Upper lobe of right lung (tissue), 1 donor: ENCODE data around the gene LMX1A. TPM values are rescaled to one million over a fixed set of nuclear protein-coding genes. Genes with fewer than 3 reads are reported as not detected.

Source experiments
- ATAC-seq: fragments of 200-7000 bp; cut with Tn5 transposase; one replicate; pipeline ENCODE4 v1.9.1; 2020; ENCODE audit warnings: mild to moderate bottlenecking, moderate library complexity
- DNase-seq: peaks from one replicate; pipeline ENCODE4 v3.0.0-alpha.2; 2020
- H3K27ac ChIP-seq: fragments of 200-600 bp; one replicate; pipeline ENCODE4 v1.8.0; 2022
- H3K27me3 ChIP-seq: fragments of 200-600 bp; one replicate; pipeline ENCODE4 v1.8.0; 2022; ENCODE audit warnings: mild to moderate bottlenecking
- H3K36me3 ChIP-seq: fragments of 200-600 bp; one replicate; pipeline ENCODE4 v1.8.0; 2022
- H3K4me1 ChIP-seq: fragments of 200-600 bp; one replicate; pipeline ENCODE4 v1.8.0; 2022
- H3K4me3 ChIP-seq: fragments of 200-600 bp; one replicate; pipeline ENCODE4 v1.8.0; 2022; ENCODE audit warnings: mild to moderate bottlenecking
- H3K9me3 ChIP-seq: fragments of 200-600 bp; one replicate; pipeline ENCODE4 v1.8.0; 2022
- intact Hi-C: fragments of 100-400 bp; cut with DNase I; formaldehyde crosslinking; loops from one replicate; pipeline ENCODE4 v1.11.0; 2022
- total RNA-seq: library from RNA; stranded (reverse); fragmentation: NEBNext Ultra II Directional; extraction: Animal tissue kit (Norgen Biotek cat#: 25700); gene quantifications from one replicate; pipeline ENCODE4 v1.2.1, GENCODE V29; 2021
- TF ChIP-seq, protein P1 (sequence below): fragments of 200-600 bp; IDR thresholded peaks from one replicate; pipeline ENCODE4 v1.8.0; 2022; ENCODE audit warnings: antibody characterized with exemption
- donor health status: DM: no; HTN: yes; CAD: no; lungs with severe emphysema.

Gene LMX1A
- total RNA-seq, 1 donor from 2014 or later, result not detected

DNA sequence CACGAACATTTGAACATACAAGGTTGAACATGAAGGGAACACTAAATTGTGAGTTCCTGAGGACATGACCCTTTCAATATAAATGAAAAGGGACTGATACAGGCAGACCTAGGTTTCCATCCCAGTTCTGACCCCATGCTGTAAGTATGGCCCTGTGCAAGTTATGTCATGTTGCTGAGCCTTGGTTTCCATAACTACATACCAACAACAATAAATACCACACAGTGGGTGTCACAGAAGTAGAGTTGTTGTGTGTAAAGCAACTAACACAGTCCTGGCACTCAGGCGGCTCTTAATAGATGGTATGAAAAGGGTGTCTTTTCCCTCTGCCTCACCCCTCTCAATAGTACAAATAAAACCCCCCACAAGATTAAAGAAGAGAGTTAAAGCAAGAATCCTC lies 140.8 kb downstream of the LMX1A start:
- no peak for ATAC-seq
- H3K27ac ChIP-seq, result no peak overlapping the region
- H3K4me1 ChIP-seq, result no peaks in the 10 kb centered on the region
- H3K9me3 ChIP-seq, result no peaks in the 10 kb centered on the region
- no peaks in the 10 kb centered on the region for H3K27me3 ChIP-seq
- H3K36me3 ChIP-seq, result no peaks in the 10 kb centered on the region
- TF ChIP-seq, protein P1, sequence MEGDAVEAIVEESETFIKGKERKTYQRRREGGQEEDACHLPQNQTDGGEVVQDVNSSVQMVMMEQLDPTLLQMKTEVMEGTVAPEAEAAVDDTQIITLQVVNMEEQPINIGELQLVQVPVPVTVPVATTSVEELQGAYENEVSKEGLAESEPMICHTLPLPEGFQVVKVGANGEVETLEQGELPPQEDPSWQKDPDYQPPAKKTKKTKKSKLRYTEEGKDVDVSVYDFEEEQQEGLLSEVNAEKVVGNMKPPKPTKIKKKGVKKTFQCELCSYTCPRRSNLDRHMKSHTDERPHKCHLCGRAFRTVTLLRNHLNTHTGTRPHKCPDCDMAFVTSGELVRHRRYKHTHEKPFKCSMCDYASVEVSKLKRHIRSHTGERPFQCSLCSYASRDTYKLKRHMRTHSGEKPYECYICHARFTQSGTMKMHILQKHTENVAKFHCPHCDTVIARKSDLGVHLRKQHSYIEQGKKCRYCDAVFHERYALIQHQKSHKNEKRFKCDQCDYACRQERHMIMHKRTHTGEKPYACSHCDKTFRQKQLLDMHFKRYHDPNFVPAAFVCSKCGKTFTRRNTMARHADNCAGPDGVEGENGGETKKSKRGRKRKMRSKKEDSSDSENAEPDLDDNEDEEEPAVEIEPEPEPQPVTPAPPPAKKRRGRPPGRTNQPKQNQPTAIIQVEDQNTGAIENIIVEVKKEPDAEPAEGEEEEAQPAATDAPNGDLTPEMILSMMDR, result no peak
- no peak overlapping the region for H3K4me3 ChIP-seq
- intact Hi-C loops, result no loop called here
- no peak for DNase-seq

GRCh38 chr1:165212229-165212628 lies 144.3 kb downstream of the LMX1A start:
- DNase-seq (no peak), ATAC-seq (no peak)
- H3K9me3 ChIP-seq, result no peaks in the 10 kb centered on the region
- H3K4me3 ChIP-seq, result no peak overlapping the region
- no peaks in the 10 kb centered on the region for H3K4me1 ChIP-seq
- no peaks in the 10 kb centered on the region for H3K27me3 ChIP-seq
- TF ChIP-seq, protein P1, result no peak
- H3K36me3 ChIP-seq, result no peaks in the 10 kb centered on the region
- intact Hi-C loops, result no loop called here
- no peak overlapping the region for H3K27ac ChIP-seq

DNA sequence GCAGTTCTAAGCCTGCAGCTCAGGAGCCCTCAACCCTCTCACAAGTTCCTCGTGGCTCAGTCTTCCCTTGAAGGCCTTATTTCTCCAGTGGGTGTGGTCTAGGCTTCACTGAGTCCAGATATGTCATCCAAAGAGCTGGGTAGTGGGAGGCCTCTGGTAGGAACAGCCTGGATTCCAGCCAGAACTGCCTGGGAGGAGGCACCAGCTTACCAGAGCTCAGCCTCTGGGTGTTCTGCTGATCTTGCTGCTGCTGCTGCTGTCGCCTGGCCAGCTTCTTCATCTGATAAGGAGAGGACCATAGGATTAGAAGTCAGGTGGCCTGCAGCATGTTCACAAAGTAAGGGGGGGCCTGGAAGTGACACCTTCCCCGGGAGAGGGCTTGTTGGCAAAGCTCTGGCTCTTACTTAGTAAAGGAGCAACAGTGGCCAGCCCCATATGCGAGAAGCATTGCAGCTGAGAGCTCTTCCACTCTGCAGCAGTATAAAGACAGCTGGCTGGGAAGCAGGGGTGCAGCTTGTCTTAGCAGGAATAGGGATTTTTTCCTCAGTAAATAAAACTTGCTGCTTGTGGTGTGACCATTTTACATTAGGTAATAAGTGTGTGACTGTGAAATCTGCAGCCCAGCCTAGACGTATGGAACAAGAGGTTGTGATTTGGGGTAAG lies 148.5 kb downstream of the LMX1A start:
- Histone ChIP-seq H3K27me3 (no peaks in the 10 kb centered on the region), H3K4me3 (no peak overlapping the region), H3K27ac (no peak overlapping the region), H3K36me3 (no peaks in the 10 kb centered on the region), H3K9me3 (no peaks in the 10 kb centered on the region), H3K4me1 (no peaks in the 10 kb centered on the region)
- TF ChIP-seq, protein P1, result no peak
- no peak for ATAC-seq
- intact Hi-C loops, result no loop called here
- no peak for DNase-seq

- TF ChIP-seq, protein P1, result no peak
- H3K27ac ChIP-seq, result no peak overlapping the region
- H3K36me3 ChIP-seq, result no peaks in the 10 kb centered on the region
- H3K4me3 ChIP-seq, result no peak overlapping the region
- no peaks in the 10 kb centered on the region for H3K27me3 ChIP-seq
- ATAC-seq, result no peak
- DNase-seq, result no peak
- intact Hi-C loops, result no loop called here
- no peaks in the 10 kb centered on the region for H3K9me3 ChIP-seq
- no peaks in the 10 kb centered on the region for H3K4me1 ChIP-seq
These were observed 151.4 kb downstream of the LMX1A start for GRCh38 chr1:165205145-165205544.

DNA sequence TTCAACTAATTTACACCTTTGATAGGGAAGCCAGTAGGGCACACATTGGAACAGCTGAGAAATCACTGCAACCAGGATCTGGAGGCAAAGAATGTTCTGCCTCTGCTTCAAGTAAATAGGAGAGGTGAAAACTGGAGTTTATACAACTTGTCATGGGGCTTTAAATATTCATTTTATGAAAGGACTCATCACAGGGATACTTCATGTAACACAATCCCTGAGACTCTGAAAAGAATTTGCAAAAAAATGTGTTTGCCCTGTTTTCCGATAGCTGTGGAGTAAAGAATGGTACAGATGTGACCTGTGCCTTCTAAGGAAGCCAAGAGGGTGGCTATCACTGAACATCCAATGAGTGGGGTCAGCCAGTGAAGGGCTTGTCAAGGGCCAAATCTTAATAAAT lies 152.0 kb downstream of the LMX1A start:
- TF ChIP-seq, protein P1, result no peak
- H3K27ac ChIP-seq, result no peak overlapping the region
- no peaks in the 10 kb centered on the region for H3K27me3 ChIP-seq
- no peaks in the 10 kb centered on the region for H3K36me3 ChIP-seq
- H3K4me3 ChIP-seq, result no peak overlapping the region
- intact Hi-C loops, result no loop called here
- no peak for ATAC-seq
- H3K9me3 ChIP-seq, result no peaks in the 10 kb centered on the region
- DNase-seq, result no peak
- no peaks in the 10 kb centered on the region for H3K4me1 ChIP-seq

DNA sequence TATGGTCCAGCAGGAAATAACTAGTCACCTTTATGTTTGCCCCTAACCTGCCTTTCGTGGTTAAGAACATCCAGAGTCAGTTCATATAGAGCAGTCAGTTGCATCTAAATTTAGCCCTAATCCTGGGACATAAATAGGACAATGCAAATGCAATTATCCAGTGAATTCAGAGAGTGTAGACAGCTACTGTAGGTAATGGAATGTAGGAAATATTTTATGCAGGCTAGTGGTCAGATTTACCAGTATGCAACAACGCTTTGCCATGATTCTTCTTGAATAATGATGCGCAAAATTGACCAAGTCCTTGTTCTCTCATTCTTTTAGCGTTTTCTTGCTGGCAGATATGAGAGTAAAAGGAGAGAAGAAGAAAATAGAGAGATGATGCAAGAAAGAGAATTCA lies 165.4 kb downstream of the LMX1A start:
- no peak overlapping the region for H3K4me3 ChIP-seq
- no peaks in the 10 kb centered on the region for H3K27me3 ChIP-seq
- H3K27ac ChIP-seq, result no peak overlapping the region
- ATAC-seq (no peak), DNase-seq (no peak)
- TF ChIP-seq, protein P1, result no peak
- intact Hi-C loops, result no loop called here
- no peaks in the 10 kb centered on the region for H3K4me1 ChIP-seq
- H3K9me3 ChIP-seq, result no peaks in the 10 kb centered on the region
- H3K36me3 ChIP-seq, result no peaks in the 10 kb centered on the region
